Gastrocnemius medialis (tissue), 4 donors: ENCODE results near the gene SLC41A2.

Experiments
- CTCF ChIP-seq, 5 experiments: fragments of 450-650 bp in 3 of 5; fragments of 200-600 bp in 2 of 5; sonication (generic) in 2 of 5; IDR thresholded peaks in 4 of 5; conservative IDR thresholded peaks in 1 of 5; 1 replicate in 4 of 5; 2 replicates in 1 of 5; pipeline ENCODE4 v1.5.1; 2016 to 2019; ENCODE audit warnings: antibody characterized with exemption in 5 of 5, mild to moderate bottlenecking in 3 of 5, moderate library complexity in 3 of 5
- POLR2A ChIP-seq, 2 donors: fragments of 450-650 bp; IDR thresholded peaks; one replicate each; pipeline ENCODE4 v1.6.1; 2017; ENCODE audit warnings: antibody characterized with exemption in 2 of 2, mild to moderate bottlenecking in 2 of 2, moderate library complexity in 2 of 2

GRCh38 chr12:104928036-104928745 is 29.9 kb downstream of the SLC41A2 start:
- TF ChIP-seq CTCF (IDR thresholded peaks at IDR 0.05 in 4 of 5, conservative IDR thresholded peaks at IDR 0.05 in 1 of 5) (no peak), POLR2A (IDR thresholded peaks at IDR 0.05) (no peak)
